ENCODE measurements around the gene FEZ2.

The FEZ2 gene

GRCh38 chr2:36582951-36583350 is 15.0 kb downstream of the FEZ2 start:
- DNase-seq (ENCODE audit: low spot score): no peak
- TF ChIP-seq, protein P1, sequence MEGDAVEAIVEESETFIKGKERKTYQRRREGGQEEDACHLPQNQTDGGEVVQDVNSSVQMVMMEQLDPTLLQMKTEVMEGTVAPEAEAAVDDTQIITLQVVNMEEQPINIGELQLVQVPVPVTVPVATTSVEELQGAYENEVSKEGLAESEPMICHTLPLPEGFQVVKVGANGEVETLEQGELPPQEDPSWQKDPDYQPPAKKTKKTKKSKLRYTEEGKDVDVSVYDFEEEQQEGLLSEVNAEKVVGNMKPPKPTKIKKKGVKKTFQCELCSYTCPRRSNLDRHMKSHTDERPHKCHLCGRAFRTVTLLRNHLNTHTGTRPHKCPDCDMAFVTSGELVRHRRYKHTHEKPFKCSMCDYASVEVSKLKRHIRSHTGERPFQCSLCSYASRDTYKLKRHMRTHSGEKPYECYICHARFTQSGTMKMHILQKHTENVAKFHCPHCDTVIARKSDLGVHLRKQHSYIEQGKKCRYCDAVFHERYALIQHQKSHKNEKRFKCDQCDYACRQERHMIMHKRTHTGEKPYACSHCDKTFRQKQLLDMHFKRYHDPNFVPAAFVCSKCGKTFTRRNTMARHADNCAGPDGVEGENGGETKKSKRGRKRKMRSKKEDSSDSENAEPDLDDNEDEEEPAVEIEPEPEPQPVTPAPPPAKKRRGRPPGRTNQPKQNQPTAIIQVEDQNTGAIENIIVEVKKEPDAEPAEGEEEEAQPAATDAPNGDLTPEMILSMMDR (IDR thresholded peaks at IDR 0.05; ENCODE audit: borderline replicate concordance, control extremely low read depth, extremely low read depth, insufficient read depth, missing control alignments): no peak
- in situ Hi-C loops (cut with MboI; ENCODE audit: low sequenced_read_pairs, unreplicated experiment): no loop called here

DNA sequence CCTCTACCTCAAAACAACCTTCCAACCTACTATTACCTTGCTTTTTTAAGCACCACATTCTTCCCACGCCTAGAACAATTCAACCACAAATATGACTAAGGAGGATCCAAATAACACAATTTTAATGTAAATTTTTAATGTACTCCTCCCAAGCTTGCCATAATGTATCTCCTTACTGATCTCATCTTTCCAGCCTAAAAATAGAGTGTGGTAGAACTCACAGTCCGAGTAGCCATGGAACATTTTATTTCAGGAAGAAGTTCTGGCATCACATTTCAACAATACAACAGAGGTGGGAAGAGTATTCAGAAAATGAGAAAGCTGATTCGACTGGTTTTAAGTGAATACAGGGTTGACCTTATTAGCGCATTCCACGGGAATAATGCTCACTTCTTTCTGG is 15.4 kb downstream of the FEZ2 start:
- no peak for DNase-seq (ENCODE audit: low spot score)
- TF ChIP-seq, protein P1 (IDR thresholded peaks at IDR 0.05; ENCODE audit: borderline replicate concordance, control extremely low read depth, extremely low read depth, insufficient read depth, missing control alignments): no peak
- in situ Hi-C loops (cut with MboI; ENCODE audit: low sequenced_read_pairs, unreplicated experiment): no loop called here

GRCh38 chr2:36579297-36579664 is 18.7 kb downstream of the FEZ2 start:
- TF ChIP-seq, protein P1 (IDR thresholded peaks at IDR 0.05; ENCODE audit: borderline replicate concordance, control extremely low read depth, extremely low read depth, insufficient read depth, missing control alignments): no peak
- in situ Hi-C loops (cut with MboI; ENCODE audit: low sequenced_read_pairs, unreplicated experiment): no loop called here
- no peak for DNase-seq (ENCODE audit: low spot score)

GRCh38 chr2:36578343-36579296 is 19.3 kb downstream of the FEZ2 start:
- TF ChIP-seq, protein P1 (IDR thresholded peaks at IDR 0.05; ENCODE audit: borderline replicate concordance, control extremely low read depth, extremely low read depth, insufficient read depth, missing control alignments): no peak
- no peak for DNase-seq (ENCODE audit: low spot score)
- in situ Hi-C loops (cut with MboI; ENCODE audit: low sequenced_read_pairs, unreplicated experiment): no loop called here

GRCh38 chr2:36577884-36578283 is 20.1 kb downstream of the FEZ2 start:
- in situ Hi-C loops (cut with MboI; ENCODE audit: low sequenced_read_pairs, unreplicated experiment): no loop called here

GRCh38 chr2:36574560-36574959 is 23.4 kb downstream of the FEZ2 start:
- DNase-seq (ENCODE audit: low spot score): no peak
- TF ChIP-seq, protein P1 (IDR thresholded peaks at IDR 0.05; ENCODE audit: borderline replicate concordance, control extremely low read depth, extremely low read depth, insufficient read depth, missing control alignments): no peak
- in situ Hi-C loops (cut with MboI; ENCODE audit: low sequenced_read_pairs, unreplicated experiment): no loop called here

More at GRCh38 chr2:36577884-36578283, 20.1 kb downstream of the FEZ2 start:
- DNase-seq (ENCODE audit: low spot score): no peak
- TF ChIP-seq, protein P1 (IDR thresholded peaks at IDR 0.05; ENCODE audit: borderline replicate concordance, control extremely low read depth, extremely low read depth, insufficient read depth, missing control alignments): no peak

Measured in GM13976 (cell line).